Panc1 (cell line): ENCODE results near the gene RPL10A.
"Not testable (repeated sequence)": the region's sequence is repeated elsewhere in the genome, so short reads cannot be mapped to it uniquely, and the experiment has no call there.

Experiments used
- POLR2AphosphoS5 ChIP-seq: IDR thresholded peaks from 2 replicates; pipeline ENCODE4 v1.6.1; 2012; ENCODE audit warnings: mild to moderate bottlenecking, low read depth, low read length, moderate library complexity
- TF ChIP-seq, protein P1 (sequence below), 2 experiments: IDR thresholded peaks; 2 replicates each; pipeline ENCODE4 v1.6.1; 2011 to 2012; ENCODE audit warnings: low read depth in 2 of 2, control low read depth in 1 of 2, low read length in 1 of 2, mild to moderate bottlenecking in 1 of 2, moderate library complexity in 1 of 2; ENCODE audit not compliant: insufficient read depth in 1 of 2
- TF ChIP-seq, protein P2 (sequence below): fragments of 450-650 bp; IDR thresholded peaks from 2 replicates; pipeline ENCODE4 v1.5.1; 2017; ENCODE audit warnings: mild to moderate bottlenecking

- TF ChIP-seq, protein P1, sequence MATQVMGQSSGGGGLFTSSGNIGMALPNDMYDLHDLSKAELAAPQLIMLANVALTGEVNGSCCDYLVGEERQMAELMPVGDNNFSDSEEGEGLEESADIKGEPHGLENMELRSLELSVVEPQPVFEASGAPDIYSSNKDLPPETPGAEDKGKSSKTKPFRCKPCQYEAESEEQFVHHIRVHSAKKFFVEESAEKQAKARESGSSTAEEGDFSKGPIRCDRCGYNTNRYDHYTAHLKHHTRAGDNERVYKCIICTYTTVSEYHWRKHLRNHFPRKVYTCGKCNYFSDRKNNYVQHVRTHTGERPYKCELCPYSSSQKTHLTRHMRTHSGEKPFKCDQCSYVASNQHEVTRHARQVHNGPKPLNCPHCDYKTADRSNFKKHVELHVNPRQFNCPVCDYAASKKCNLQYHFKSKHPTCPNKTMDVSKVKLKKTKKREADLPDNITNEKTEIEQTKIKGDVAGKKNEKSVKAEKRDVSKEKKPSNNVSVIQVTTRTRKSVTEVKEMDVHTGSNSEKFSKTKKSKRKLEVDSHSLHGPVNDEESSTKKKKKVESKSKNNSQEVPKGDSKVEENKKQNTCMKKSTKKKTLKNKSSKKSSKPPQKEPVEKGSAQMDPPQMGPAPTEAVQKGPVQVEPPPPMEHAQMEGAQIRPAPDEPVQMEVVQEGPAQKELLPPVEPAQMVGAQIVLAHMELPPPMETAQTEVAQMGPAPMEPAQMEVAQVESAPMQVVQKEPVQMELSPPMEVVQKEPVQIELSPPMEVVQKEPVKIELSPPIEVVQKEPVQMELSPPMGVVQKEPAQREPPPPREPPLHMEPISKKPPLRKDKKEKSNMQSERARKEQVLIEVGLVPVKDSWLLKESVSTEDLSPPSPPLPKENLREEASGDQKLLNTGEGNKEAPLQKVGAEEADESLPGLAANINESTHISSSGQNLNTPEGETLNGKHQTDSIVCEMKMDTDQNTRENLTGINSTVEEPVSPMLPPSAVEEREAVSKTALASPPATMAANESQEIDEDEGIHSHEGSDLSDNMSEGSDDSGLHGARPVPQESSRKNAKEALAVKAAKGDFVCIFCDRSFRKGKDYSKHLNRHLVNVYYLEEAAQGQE (IDR thresholded peaks at IDR 0.05; ENCODE audit: insufficient read depth in 1 of 2, low read depth in 2 of 2, low read length in 1 of 2) = not testable (repeated sequence)
- TF ChIP-seq POLR2AphosphoS5 = not testable (repeated sequence)
- TF ChIP-seq, protein P2, sequence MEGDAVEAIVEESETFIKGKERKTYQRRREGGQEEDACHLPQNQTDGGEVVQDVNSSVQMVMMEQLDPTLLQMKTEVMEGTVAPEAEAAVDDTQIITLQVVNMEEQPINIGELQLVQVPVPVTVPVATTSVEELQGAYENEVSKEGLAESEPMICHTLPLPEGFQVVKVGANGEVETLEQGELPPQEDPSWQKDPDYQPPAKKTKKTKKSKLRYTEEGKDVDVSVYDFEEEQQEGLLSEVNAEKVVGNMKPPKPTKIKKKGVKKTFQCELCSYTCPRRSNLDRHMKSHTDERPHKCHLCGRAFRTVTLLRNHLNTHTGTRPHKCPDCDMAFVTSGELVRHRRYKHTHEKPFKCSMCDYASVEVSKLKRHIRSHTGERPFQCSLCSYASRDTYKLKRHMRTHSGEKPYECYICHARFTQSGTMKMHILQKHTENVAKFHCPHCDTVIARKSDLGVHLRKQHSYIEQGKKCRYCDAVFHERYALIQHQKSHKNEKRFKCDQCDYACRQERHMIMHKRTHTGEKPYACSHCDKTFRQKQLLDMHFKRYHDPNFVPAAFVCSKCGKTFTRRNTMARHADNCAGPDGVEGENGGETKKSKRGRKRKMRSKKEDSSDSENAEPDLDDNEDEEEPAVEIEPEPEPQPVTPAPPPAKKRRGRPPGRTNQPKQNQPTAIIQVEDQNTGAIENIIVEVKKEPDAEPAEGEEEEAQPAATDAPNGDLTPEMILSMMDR = not testable (repeated sequence)
Measured at GRCh38 chr6:35517978-35518377, 49.8 kb downstream of the RPL10A start.
